ENCODE measurements around the gene PTRH1.

PTRH1 gene

DNA sequence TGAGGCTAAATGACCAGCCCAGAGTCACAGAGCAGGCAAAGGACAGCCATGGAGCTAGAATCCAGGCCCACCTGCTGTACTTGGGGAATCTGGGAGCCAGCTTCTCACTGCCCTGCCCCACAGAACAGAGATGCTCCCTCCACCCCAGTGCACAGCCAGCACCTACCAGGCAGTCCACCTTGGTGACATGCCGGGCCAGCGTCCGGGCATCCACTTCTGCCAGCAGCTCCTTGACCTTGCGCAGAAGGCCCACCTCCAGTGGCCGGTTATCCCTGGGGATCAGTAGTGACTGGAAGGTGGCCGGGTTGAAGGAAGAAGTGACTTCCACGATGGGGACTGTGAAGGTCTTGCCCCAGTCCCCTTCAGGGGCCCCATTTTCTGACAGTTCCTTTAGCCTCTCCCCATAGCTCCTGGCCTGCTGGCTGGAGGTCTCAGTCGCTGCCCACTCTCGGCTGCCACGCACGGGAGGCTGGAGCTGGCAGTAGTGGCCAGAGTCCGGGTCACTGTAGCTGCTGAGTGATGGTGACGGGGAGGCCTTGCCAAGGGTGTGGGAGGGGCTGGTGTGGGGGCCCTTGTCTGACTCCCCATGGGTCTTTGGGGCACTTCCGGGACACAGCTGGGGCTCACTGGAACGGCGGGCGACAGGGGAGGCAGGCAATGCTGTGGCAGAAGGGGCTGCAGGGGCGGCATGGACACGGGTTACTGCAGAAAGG lies 29.1 kb upstream of the PTRH1 start:
- no peaks in the 10 kb centered on the region for H3K9me3 ChIP-seq
- H3K4me1 ChIP-seq, result peaks cover 13% of the 10 kb centered on the region
- TF ChIP-seq, protein P1, sequence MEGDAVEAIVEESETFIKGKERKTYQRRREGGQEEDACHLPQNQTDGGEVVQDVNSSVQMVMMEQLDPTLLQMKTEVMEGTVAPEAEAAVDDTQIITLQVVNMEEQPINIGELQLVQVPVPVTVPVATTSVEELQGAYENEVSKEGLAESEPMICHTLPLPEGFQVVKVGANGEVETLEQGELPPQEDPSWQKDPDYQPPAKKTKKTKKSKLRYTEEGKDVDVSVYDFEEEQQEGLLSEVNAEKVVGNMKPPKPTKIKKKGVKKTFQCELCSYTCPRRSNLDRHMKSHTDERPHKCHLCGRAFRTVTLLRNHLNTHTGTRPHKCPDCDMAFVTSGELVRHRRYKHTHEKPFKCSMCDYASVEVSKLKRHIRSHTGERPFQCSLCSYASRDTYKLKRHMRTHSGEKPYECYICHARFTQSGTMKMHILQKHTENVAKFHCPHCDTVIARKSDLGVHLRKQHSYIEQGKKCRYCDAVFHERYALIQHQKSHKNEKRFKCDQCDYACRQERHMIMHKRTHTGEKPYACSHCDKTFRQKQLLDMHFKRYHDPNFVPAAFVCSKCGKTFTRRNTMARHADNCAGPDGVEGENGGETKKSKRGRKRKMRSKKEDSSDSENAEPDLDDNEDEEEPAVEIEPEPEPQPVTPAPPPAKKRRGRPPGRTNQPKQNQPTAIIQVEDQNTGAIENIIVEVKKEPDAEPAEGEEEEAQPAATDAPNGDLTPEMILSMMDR (IDR thresholded peaks at IDR 0.05; ENCODE audit: low read depth, low read length), result no peak
- peaks cover 18% of the 10 kb centered on the region for H3K36me3 ChIP-seq
- H3K4me3 ChIP-seq (ENCODE audit: low read depth, low read length), result no peak overlapping the region
- DNase-seq, result no peak
- H3K27me3 ChIP-seq, result no peaks in the 10 kb centered on the region

DNA sequence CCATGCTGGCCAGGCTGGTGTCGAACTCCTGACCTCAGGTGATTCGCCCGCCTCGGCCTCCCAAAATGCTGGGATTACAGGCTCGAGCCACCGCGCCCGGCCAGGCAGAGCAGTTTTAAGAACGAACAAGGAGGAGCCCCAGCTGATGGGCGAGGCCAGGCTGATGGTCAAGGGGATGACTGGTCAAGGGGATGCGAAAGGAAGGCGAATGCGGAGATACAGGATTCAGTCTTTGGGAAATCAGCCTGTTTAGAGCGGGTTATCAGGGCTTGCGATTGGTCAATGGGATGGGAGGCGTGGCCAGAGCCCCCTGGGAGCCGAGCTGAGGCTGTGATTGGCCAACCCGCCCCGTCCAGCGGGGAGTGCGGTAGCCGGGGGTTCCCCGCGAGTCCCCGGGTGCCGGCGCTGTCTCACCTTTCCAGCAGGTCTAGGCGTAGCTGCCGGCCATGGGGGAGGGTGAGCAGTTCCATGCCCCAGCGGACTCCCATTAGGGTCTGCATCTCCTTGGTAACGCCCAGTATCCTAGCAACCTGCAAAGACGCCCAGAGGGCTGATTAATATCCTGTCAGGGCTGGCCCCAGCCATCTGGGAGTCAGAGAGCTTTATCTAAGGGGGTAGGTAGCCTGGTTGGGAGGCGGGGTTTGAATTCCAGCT lies 27.1 kb upstream of the PTRH1 start:
- DNase-seq, result peak; percentile 91

DNA sequence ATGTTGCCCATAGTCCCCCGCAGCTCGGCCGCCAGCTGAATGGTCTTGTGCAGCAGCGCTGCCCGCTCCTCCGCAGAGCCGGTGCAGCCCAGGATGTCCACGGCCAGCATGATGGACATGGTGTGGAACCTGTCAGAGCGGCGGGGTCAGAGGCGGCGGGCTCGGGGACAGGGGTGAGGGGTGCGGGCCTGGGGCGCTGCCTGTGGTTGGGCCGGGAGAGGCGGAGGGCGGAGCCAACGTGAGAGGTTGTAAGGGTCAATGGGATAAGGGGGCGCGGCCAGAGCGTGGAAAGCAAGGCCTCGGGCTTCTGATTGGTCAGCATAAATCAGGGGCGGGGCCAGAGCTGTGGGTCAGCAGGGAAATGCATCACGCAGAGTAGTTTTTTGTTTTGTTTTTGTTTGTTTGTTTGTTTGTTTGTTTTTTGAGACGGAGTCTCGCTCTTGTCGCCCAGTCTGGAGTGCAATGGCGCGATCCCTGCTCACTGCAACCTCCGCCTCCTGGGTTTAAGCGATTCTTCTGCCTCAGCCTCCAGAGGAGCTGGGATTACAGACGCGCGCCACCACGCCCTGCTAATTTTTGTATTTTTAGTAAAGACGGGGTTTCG lies 26.5 kb upstream of the PTRH1 start:
- peak; percentile 57 for DNase-seq
- 0 out of 2 replicates have a peak, but pooled peaks cover 2% of the 10 kb centered on the region for H3K36me3 ChIP-seq
- no peaks in the 10 kb centered on the region for H3K27me3 ChIP-seq
- no peak overlapping the region for H3K4me3 ChIP-seq (ENCODE audit: low read depth, low read length)
- TF ChIP-seq, protein P1 (IDR thresholded peaks at IDR 0.05; ENCODE audit: low read depth, low read length), result no peak
- no peaks in the 10 kb centered on the region for H3K9me3 ChIP-seq
- peaks cover 13% of the 10 kb centered on the region for H3K4me1 ChIP-seq

More for the DNA sequence above, 27.1 kb upstream of the PTRH1 start:
- Histone ChIP-seq H3K9me3 (no peaks in the 10 kb centered on the region), H3K4me1 (peaks cover 13% of the 10 kb centered on the region), H3K27me3 (no peaks in the 10 kb centered on the region), H3K36me3 (0 out of 2 replicates have a peak, but pooled peaks cover 3% of the 10 kb centered on the region), H3K4me3 (ENCODE audit: low read depth, low read length) (peak overlapping the region; percentile 56)
- TF ChIP-seq, protein P1 (IDR thresholded peaks at IDR 0.05; ENCODE audit: low read depth, low read length), result peak; percentile 7; the same call in 1 of the 2 replicates

DNA sequence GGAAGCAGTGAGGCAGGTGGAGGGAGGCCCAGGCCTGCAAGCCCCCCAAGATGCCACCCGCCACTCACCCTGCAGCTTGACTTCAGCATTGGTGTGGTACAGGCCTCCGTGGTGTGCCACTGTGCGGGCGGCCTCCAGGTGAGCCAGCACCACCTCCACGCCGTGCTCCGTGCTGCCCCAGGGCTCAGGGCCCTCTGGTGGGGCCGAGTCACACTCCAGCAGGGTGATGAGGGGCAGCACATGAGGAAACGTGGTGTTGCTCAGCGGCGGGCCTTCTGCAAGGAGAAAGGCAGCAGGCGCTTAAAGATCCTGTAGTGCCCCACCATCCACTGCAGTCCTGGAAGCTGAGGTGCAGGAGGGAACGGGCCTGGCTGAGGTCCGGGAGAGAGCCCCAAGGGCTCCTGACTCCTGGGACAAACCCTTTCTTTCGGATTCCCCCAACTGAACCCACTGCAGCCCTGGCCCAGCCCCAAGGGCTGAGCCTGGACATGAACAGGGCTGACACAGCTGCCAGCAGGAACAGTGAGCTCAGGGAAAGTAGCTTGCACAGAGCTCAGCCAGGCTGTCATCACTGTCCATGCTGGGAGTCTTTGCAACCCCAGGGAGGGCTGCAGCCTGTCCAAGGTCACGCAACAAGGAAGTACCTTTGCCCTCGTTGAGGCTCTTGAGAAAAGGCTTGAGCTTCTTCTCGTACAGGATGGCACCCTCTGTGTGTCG lies 24.3 kb upstream of the PTRH1 start:
- Histone ChIP-seq H3K27me3 (no peaks in the 10 kb centered on the region), H3K4me1 (peaks cover 13% of the 10 kb centered on the region), H3K9me3 (no peaks in the 10 kb centered on the region), H3K36me3 (no peaks in the 10 kb centered on the region), H3K4me3 (ENCODE audit: low read depth, low read length) (no peak overlapping the region)
- TF ChIP-seq, protein P1 (IDR thresholded peaks at IDR 0.05; ENCODE audit: low read depth, low read length), result no peak
- no peak for DNase-seq

DNA sequence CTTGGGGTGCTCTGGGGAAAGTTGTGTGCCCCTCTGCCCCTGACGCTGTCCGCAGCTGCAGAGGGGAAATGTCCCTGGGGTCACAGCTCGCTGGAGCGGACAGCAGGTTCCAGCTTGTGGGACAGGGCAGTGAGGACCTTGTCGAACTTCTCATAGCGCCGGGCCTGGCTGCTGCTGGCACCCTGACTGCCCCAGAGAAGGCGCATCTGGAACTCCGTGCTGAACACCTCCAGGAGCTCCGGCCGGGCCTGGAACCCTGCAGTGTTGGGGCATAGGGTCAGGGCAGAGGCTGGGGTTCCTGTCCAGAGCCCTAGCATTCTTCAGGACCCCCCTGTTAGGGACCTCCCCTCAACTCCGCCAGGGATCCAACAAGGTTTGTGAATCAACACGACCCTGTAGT lies 23.2 kb upstream of the PTRH1 start:
- Histone ChIP-seq H3K9me3 (no peaks in the 10 kb centered on the region), H3K27me3 (no peaks in the 10 kb centered on the region), H3K36me3 (no peaks in the 10 kb centered on the region), H3K4me3 (ENCODE audit: low read depth, low read length) (no peak overlapping the region), H3K4me1 (peaks cover 15% of the 10 kb centered on the region)
- TF ChIP-seq, protein P1 (IDR thresholded peaks at IDR 0.05; ENCODE audit: low read depth, low read length), result no peak
- DNase-seq, result no peak
